ENCODE results near the gene RALGAPB. TPM values are rescaled to one million over a fixed set of nuclear protein-coding genes. Genes with fewer than 3 reads are reported as not detected.
"Not testable (repeated sequence)": the region's sequence is repeated elsewhere in the genome, so short reads cannot be mapped to it uniquely, and the experiment has no call there.

RALGAPB gene
- polyA plus RNA-seq, 1 experiment: 30.1 TPM

GRCh38 chr20:38427655-38428023 lies 45.0 kb upstream of the RALGAPB start:
- POLR2A ChIA-PET: interaction anchor here (2.2 kb wide), 1 partner anchor 7 kb away, joined by 28 read pairs; the partner anchor contains the start of gene SNHG17
- Histone ChIP-seq H3K27me3 (ENCODE audit: control insufficient read depth, insufficient read depth, low read length) (no peaks in the 10 kb centered on the region), H3K4me3 (ENCODE audit: low read depth, low read length) (no peak overlapping the region), H3K9me3 (ENCODE audit: control insufficient read depth, insufficient read depth, low read length) (no peaks in the 10 kb centered on the region; the same call in 1 of the 2 replicates), H3K27ac (ENCODE audit: low read depth, low read length) (peak overlapping the region; percentile 47)
- DNase-seq (ENCODE audit: low read depth, low spot score): no peak
- CTCF ChIA-PET: no interaction called here
- no peak for TF ChIP-seq CTCF (IDR thresholded peaks at IDR 0.05; ENCODE audit: low read depth, low read length)

- Histone ChIP-seq H3K9me3 (ENCODE audit: control insufficient read depth, insufficient read depth, low read length) (no peaks in the 10 kb centered on the region; the same call in 1 of the 2 replicates), H3K4me3 (ENCODE audit: low read depth, low read length) (no peak overlapping the region), H3K27ac (ENCODE audit: low read depth, low read length) (no peak overlapping the region), H3K27me3 (ENCODE audit: control insufficient read depth, insufficient read depth, low read length) (no peaks in the 10 kb centered on the region)
- ChIA-PET POLR2A (no interaction called here), CTCF (no interaction called here)
- TF ChIP-seq CTCF (IDR thresholded peaks at IDR 0.05; ENCODE audit: low read depth, low read length): no peak
- no peak for DNase-seq (ENCODE audit: low read depth, low spot score)
Observed at GRCh38 chr20:38428800-38429199, 43.8 kb upstream of the RALGAPB start.

GRCh38 chr20:38429301-38429700 lies 43.3 kb upstream of the RALGAPB start:
- ChIA-PET POLR2A (no interaction called here), CTCF (interaction anchor here (1.0 kb wide), 1 partner anchor 17 kb away, joined by 3 read pairs; no protein-coding TSS in a partner anchor)

GRCh38 chr20:38430679-38431325 lies 41.8 kb upstream of the RALGAPB start:
- DNase-seq (ENCODE audit: low read depth, low spot score): no peak
- TF ChIP-seq CTCF (IDR thresholded peaks at IDR 0.05; ENCODE audit: low read depth, low read length): no peak
- CTCF ChIA-PET: interaction anchor here (0.7 to 1.2 kb wide), 3 partner anchors 15 to 22 kb away, joined by 3 to 5 read pairs (median 4); no protein-coding TSS in a partner anchor
- H3K9me3 ChIP-seq (ENCODE audit: control insufficient read depth, insufficient read depth, low read length): peaks cover 3% of the 10 kb centered on the region
- H3K4me3 ChIP-seq (ENCODE audit: low read depth, low read length): no peak overlapping the region
- H3K27ac ChIP-seq (ENCODE audit: low read depth, low read length): no peak overlapping the region
- POLR2A ChIA-PET: interaction anchor here (0.6 kb wide), 1 partner anchor 13 kb away, joined by 3 read pairs; no protein-coding TSS in a partner anchor
- no peaks in the 10 kb centered on the region for H3K27me3 ChIP-seq (ENCODE audit: control insufficient read depth, insufficient read depth, low read length)

More at GRCh38 chr20:38429301-38429700, 43.3 kb upstream of the RALGAPB start:
- no peak for DNase-seq (ENCODE audit: low read depth, low spot score)
- TF ChIP-seq CTCF (IDR thresholded peaks at IDR 0.05; ENCODE audit: low read depth, low read length): no peak
- H3K27me3 ChIP-seq (ENCODE audit: control insufficient read depth, insufficient read depth, low read length): no peaks in the 10 kb centered on the region
- H3K27ac ChIP-seq (ENCODE audit: low read depth, low read length): no peak overlapping the region
- H3K4me3 ChIP-seq (ENCODE audit: low read depth, low read length): no peak overlapping the region
- no peaks in the 10 kb centered on the region; the same call in 1 of the 2 replicates for H3K9me3 ChIP-seq (ENCODE audit: control insufficient read depth, insufficient read depth, low read length)

GRCh38 chr20:38432292-38432691 lies 40.4 kb upstream of the RALGAPB start:
- TF ChIP-seq CTCF (IDR thresholded peaks at IDR 0.05; ENCODE audit: low read depth, low read length): no peak
- H3K27ac ChIP-seq (ENCODE audit: low read depth, low read length): no peak overlapping the region
- H3K4me3 ChIP-seq (ENCODE audit: low read depth, low read length): no peak overlapping the region
- ChIA-PET CTCF (interaction anchor here (1.2 to 3.6 kb wide), 2 partner anchors 14 to 15 kb away, joined by 5 to 99 read pairs; no protein-coding TSS in a partner anchor), POLR2A (interaction anchor here (0.6 kb wide), 1 partner anchor 18 kb away, joined by 4 read pairs; no protein-coding TSS in a partner anchor)
- H3K9me3 ChIP-seq (ENCODE audit: control insufficient read depth, insufficient read depth, low read length): peaks cover 3% of the 10 kb centered on the region
- H3K27me3 ChIP-seq (ENCODE audit: control insufficient read depth, insufficient read depth, low read length): no peaks in the 10 kb centered on the region
- DNase-seq (ENCODE audit: low read depth, low spot score): no peak

GRCh38 chr20:38432870-38433269 lies 39.8 kb upstream of the RALGAPB start:
- not testable (repeated sequence) for H3K27ac ChIP-seq (ENCODE audit: low read depth, low read length); H3K4me3 ChIP-seq (ENCODE audit: low read depth, low read length)

More at GRCh38 chr20:38432870-38433269, 39.8 kb upstream of the RALGAPB start:
- POLR2A ChIA-PET: interaction anchor here (0.6 to 1.5 kb wide), 2 partner anchors 14 to 18 kb away, joined by 4 to 11 read pairs; no protein-coding TSS in a partner anchor
- CTCF ChIA-PET: interaction anchor here (3.6 kb wide), 1 partner anchor 14 kb away, joined by 99 read pairs; no protein-coding TSS in a partner anchor
- H3K27me3 ChIP-seq (ENCODE audit: control insufficient read depth, insufficient read depth, low read length); H3K9me3 ChIP-seq (ENCODE audit: control insufficient read depth, insufficient read depth, low read length); DNase-seq (ENCODE audit: low read depth, low spot score): not testable (repeated sequence)
